SH-SY5Y (cell line): ENCODE results near the gene FBLIM1.

Experiments
- GATA2 ChIP-seq: IDR thresholded peaks from 2 replicates; pipeline ENCODE4 v1.6.1; 2011; ENCODE audit warnings: mild to moderate bottlenecking, low read depth, low read length
- GATA3 ChIP-seq: IDR thresholded peaks from 2 replicates; pipeline ENCODE4 v1.6.1; 2011; ENCODE audit warnings: low read depth, mild to moderate bottlenecking, low read length, moderate library complexity

DNA sequence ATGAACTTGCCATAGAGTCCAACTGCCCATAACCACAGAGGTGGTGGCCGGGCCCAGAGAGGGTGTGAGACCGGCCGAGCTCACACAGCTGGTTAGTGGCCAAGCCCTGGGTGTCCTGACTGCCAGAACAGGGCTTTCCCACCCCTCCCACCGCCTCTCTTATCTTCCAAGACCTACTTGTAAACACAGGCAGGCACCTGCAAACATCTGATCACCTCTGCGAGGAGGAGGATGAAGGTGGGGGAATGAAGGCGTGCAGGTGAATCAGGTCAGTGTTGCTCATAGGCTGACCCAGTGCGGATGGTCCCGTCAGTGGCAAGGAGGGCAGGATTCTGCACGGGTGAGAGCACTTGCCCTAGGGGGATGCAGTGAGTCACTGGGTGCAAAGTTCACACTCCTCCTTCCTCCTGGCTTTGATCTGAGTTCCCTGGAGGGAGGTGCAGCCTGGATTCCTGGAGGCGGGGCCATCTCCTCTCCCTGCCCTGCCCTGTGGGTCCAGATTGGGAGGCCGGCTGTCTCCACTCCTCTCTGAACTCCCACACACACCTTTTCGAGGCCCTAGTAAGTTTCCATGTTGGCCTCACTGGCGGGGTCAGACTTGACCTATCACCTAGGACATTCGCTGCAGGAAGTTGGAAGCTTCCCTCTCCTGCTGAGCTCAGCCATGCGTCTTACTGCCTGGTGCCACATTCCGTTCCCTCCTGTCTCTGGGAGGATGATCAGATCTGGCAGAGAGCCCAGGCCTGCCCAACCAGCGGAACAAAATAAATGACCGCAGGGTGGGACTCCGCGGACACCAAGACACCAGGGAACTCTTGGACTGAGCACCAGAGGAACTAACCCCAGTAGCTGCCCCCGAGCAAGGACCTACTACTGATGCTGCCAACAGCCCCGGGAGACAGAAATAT lies 41.6 kb downstream of the FBLIM1 start:
- TF ChIP-seq GATA2 (peak; percentile 93), GATA3 (no peak)
